ENCODE measurements around the gene PTPRE. TPM values are rescaled to one million over a fixed set of nuclear protein-coding genes. Genes with fewer than 3 reads are reported as not detected.

Gene PTPRE
- total RNA-seq, 1 experiment from 2014 or later: 3.1 TPM

DNA sequence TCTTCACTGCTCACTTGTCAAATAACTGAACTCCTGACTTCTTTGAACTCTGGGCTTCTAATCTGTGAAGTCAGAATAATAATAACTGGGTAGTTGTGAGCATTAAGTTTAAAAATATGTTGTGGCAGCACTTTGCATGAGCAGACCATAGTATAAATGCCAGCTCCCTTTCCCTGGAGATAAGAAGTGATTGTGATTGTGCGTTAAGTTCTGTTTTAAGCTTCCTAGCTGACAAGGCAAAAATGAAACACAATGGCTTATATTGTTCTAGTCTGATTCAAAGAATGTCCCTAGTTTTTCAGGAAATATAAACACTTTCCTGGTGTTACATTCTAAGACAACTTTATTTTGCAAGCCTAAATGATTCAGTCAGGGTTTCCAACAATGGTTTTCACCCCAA lies 61.8 kb downstream of the PTPRE start:
- ChIA-PET POLR2A (no interaction called here), CTCF (interaction anchor here (1.4 kb wide), 1 partner anchor 43 kb away, joined by 3 read pairs; no protein-coding TSS in a partner anchor)
- H3K27ac Mint-ChIP-seq: no peak overlapping the region
- DNase-seq (ENCODE audit: low spot score) (no peak), ATAC-seq (no peak)
- H3K36me3 Mint-ChIP-seq: no peaks in the 10 kb centered on the region
- H3K4me3 Mint-ChIP-seq: no peak overlapping the region
- H3K9me3 Mint-ChIP-seq: peaks cover 4% of the 10 kb centered on the region; the same call in 1 of the 2 replicates
- H3K4me1 Mint-ChIP-seq: peaks cover 38% of the 10 kb centered on the region
- TF ChIP-seq TP53 (CRISPR knock-in tag; IDR thresholded peaks at IDR 0.05) (no peak), SOX15 (CRISPR knock-in tag; IDR thresholded peaks at IDR 0.05) (no peak), FOXK1 (CRISPR knock-in tag; IDR thresholded peaks at IDR 0.05) (no peak), SMAD3 (CRISPR knock-in tag; IDR thresholded peaks at IDR 0.05; ENCODE audit: borderline replicate concordance) (no peak), RORB (CRISPR knock-in tag; IDR thresholded peaks at IDR 0.05) (no peak)
- TF ChIP-seq, protein P1, sequence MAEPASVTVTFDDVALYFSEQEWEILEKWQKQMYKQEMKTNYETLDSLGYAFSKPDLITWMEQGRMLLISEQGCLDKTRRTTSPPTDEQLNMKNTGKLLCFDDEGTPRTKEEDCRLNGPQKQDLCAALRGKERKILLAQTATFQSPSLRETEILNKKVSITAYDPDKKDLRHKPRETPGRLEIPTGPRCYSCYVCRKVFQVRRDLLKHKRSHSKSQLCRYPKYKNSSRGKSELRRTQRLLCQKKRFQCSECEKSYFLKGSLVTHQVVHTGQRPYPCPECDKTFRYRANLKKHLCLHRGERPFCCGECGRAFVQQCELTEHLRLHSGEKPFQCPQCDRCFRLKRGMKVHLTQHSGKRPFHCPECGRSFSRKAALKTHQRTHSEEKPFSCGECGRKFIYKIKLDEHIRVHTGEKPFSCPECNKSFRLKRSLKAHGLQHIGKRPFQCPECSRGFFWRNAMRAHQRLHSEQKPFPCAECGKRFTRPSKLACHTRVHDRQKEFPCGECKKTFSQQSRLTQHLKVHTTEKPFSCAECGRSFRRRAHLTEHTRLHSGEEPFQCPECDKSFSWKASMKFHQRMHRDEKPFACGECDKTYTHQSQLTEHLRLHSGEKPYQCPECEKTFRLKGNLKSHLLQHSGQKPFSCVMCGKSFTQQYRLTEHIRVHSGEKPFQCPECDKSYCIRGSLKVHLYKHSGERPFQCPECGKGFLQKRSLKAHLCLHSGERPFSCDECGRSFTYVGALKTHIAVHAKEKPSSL (CRISPR knock-in tag; conservative IDR thresholded peaks at IDR 0.05): no peak
- TF ChIP-seq, protein P2, sequence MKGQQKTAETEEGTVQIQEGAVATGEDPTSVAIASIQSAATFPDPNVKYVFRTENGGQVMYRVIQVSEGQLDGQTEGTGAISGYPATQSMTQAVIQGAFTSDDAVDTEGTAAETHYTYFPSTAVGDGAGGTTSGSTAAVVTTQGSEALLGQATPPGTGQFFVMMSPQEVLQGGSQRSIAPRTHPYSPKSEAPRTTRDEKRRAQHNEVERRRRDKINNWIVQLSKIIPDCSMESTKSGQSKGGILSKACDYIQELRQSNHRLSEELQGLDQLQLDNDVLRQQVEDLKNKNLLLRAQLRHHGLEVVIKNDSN (CRISPR knock-in tag; IDR thresholded peaks at IDR 0.05): no peak
- TF ChIP-seq, protein P3, sequence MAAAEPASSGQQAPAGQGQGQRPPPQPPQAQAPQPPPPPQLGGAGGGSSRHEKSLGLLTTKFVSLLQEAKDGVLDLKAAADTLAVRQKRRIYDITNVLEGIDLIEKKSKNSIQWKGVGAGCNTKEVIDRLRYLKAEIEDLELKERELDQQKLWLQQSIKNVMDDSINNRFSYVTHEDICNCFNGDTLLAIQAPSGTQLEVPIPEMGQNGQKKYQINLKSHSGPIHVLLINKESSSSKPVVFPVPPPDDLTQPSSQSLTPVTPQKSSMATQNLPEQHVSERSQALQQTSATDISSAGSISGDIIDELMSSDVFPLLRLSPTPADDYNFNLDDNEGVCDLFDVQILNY (CRISPR knock-in tag; IDR thresholded peaks at IDR 0.05): no peak
- H3K27me3 Mint-ChIP-seq (ENCODE audit: low read depth): no peaks in the 10 kb centered on the region

DNA sequence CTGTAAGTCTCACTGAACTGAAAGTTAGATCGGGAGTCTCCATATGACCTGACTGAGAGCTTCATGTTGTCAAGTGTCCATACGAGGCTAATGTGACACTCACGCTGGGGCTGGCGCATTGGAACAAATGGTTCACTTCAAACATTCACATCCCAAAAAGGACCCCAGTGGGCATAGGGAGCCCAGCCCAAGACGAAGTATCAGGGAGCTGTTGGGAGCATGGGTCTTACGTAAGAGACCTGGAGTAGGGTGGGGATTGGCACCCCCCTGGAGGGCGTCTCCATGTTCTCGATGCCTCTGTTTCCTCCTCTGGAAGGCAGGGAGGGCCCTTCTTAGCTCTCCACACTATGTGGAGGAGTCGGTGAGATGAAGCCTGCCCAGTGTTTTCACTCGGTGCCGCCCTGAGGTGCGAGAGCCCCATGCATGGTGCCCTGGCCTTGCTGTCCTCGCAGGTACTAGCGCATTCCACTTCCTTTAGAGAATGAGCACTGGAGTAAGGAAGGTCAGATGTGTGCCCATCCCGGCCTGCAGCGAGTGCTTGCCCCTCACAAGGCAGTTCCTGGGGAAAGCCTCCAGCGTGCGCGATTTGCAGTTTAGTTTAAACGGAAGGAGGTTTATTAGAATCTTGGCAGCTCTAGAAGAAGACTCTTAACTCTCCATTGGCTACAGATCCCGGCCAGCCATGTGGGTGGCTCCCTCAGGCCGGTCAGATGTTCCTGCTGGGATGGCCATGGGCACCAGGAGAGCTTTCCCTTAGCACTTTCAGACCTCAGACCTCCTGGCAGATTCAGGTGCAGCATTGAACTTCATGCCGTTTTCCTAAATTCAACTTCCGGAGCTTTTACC lies 64.4 kb downstream of the PTPRE start:
- ATAC-seq (no peak), DNase-seq (ENCODE audit: low spot score) (no peak)
- H3K27ac Mint-ChIP-seq: no peak overlapping the region
- H3K4me3 Mint-ChIP-seq: no peak overlapping the region
- H3K4me1 Mint-ChIP-seq: peaks cover 35% of the 10 kb centered on the region
- no peaks in the 10 kb centered on the region for H3K36me3 Mint-ChIP-seq
- no peaks in the 10 kb centered on the region for H3K27me3 Mint-ChIP-seq (ENCODE audit: low read depth)
- POLR2A ChIA-PET: no interaction called here
- CTCF ChIA-PET: interaction anchor here (3.4 kb wide), 1 partner anchor 65 kb away, joined by 20 read pairs; the partner anchor contains the start of gene PTPRE
- H3K9me3 Mint-ChIP-seq: peaks cover 4% of the 10 kb centered on the region; the same call in 1 of the 2 replicates
- TF ChIP-seq, protein P4, sequence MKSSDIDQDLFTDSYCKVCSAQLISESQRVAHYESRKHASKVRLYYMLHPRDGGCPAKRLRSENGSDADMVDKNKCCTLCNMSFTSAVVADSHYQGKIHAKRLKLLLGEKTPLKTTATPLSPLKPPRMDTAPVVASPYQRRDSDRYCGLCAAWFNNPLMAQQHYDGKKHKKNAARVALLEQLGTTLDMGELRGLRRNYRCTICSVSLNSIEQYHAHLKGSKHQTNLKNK (CRISPR knock-in tag; IDR thresholded peaks at IDR 0.05): no peak
- TF ChIP-seq GABPB1 (CRISPR knock-in tag; IDR thresholded peaks at IDR 0.05) (no peak), SMAD3 (CRISPR knock-in tag; IDR thresholded peaks at IDR 0.05; ENCODE audit: borderline replicate concordance) (no peak), NR1H2 (CRISPR knock-in tag; IDR thresholded peaks at IDR 0.05) (no peak), ZNF671 (CRISPR knock-in tag; IDR thresholded peaks at IDR 0.05) (no peak), PRRX2 (CRISPR knock-in tag; IDR thresholded peaks at IDR 0.05) (no peak), ETV6 (CRISPR knock-in tag; IDR thresholded peaks at IDR 0.05) (no peak), ZNF317 (CRISPR knock-in tag; IDR thresholded peaks at IDR 0.05; ENCODE audit: borderline replicate concordance, low read depth) (no peak), FOXJ3 (CRISPR knock-in tag; IDR thresholded peaks at IDR 0.05; ENCODE audit: borderline replicate concordance) (no peak)
- TF ChIP-seq, protein P5, sequence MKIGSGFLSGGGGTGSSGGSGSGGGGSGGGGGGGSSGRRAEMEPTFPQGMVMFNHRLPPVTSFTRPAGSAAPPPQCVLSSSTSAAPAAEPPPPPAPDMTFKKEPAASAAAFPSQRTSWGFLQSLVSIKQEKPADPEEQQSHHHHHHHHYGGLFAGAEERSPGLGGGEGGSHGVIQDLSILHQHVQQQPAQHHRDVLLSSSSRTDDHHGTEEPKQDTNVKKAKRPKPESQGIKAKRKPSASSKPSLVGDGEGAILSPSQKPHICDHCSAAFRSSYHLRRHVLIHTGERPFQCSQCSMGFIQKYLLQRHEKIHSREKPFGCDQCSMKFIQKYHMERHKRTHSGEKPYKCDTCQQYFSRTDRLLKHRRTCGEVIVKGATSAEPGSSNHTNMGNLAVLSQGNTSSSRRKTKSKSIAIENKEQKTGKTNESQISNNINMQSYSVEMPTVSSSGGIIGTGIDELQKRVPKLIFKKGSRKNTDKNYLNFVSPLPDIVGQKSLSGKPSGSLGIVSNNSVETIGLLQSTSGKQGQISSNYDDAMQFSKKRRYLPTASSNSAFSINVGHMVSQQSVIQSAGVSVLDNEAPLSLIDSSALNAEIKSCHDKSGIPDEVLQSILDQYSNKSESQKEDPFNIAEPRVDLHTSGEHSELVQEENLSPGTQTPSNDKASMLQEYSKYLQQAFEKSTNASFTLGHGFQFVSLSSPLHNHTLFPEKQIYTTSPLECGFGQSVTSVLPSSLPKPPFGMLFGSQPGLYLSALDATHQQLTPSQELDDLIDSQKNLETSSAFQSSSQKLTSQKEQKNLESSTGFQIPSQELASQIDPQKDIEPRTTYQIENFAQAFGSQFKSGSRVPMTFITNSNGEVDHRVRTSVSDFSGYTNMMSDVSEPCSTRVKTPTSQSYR (CRISPR knock-in tag; IDR thresholded peaks at IDR 0.05): no peak
- TF ChIP-seq, protein P6, sequence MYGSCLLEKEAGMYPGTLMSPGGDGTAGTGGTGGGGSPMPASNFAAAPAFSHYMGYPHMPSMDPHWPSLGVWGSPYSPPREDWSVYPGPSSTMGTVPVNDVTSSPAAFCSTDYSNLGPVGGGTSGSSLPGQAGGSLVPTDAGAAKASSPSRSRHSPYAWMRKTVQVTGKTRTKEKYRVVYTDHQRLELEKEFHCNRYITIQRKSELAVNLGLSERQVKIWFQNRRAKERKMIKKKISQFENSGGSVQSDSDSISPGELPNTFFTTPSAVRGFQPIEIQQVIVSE (CRISPR knock-in tag; IDR thresholded peaks at IDR 0.05; ENCODE audit: borderline replicate concordance): no peak
- TF ChIP-seq, protein P7, sequence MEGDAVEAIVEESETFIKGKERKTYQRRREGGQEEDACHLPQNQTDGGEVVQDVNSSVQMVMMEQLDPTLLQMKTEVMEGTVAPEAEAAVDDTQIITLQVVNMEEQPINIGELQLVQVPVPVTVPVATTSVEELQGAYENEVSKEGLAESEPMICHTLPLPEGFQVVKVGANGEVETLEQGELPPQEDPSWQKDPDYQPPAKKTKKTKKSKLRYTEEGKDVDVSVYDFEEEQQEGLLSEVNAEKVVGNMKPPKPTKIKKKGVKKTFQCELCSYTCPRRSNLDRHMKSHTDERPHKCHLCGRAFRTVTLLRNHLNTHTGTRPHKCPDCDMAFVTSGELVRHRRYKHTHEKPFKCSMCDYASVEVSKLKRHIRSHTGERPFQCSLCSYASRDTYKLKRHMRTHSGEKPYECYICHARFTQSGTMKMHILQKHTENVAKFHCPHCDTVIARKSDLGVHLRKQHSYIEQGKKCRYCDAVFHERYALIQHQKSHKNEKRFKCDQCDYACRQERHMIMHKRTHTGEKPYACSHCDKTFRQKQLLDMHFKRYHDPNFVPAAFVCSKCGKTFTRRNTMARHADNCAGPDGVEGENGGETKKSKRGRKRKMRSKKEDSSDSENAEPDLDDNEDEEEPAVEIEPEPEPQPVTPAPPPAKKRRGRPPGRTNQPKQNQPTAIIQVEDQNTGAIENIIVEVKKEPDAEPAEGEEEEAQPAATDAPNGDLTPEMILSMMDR (IDR thresholded peaks at IDR 0.05): no peak
- TF ChIP-seq, protein P8, sequence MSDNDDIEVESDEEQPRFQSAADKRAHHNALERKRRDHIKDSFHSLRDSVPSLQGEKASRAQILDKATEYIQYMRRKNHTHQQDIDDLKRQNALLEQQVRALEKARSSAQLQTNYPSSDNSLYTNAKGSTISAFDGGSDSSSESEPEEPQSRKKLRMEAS (CRISPR knock-in tag; IDR thresholded peaks at IDR 0.05): no peak
- TF ChIP-seq, protein P3 (CRISPR knock-in tag; IDR thresholded peaks at IDR 0.05): no peak
- TF ChIP-seq, protein P9, sequence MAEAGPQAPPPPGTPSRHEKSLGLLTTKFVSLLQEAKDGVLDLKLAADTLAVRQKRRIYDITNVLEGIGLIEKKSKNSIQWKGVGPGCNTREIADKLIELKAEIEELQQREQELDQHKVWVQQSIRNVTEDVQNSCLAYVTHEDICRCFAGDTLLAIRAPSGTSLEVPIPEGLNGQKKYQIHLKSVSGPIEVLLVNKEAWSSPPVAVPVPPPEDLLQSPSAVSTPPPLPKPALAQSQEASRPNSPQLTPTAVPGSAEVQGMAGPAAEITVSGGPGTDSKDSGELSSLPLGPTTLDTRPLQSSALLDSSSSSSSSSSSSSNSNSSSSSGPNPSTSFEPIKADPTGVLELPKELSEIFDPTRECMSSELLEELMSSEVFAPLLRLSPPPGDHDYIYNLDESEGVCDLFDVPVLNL (CRISPR knock-in tag; IDR thresholded peaks at IDR 0.05; ENCODE audit: borderline replicate concordance, low read depth): no peak
